Keratinocyte (primary cell): Measurements from ENCODE around the gene ADRB2.

ENCODE experiments used
- CTCF ChIP-seq, 3 experiments: IDR thresholded peaks in 1 of 3; conservative IDR thresholded peaks in 1 of 3; optimal IDR thresholded peaks in 1 of 3; 2 replicates in 2 of 3; 3 replicates in 1 of 3; pipeline versions ENCODE3 to v1.5.1; 2011; ENCODE audit warnings: low read length in 3 of 3, mild to moderate bottlenecking in 3 of 3, moderate library complexity in 2 of 3, control low read depth in 1 of 3, inconsistent platforms in 1 of 3; ENCODE audit not compliant: insufficient read depth in 2 of 3; ENCODE audit errors: extremely low read depth in 1 of 3
- EZH2 ChIP-seq: IDR thresholded peaks from one replicate; pipeline ENCODE4 v1.6.1; 2012; ENCODE audit warnings: inconsistent platforms, mild to moderate bottlenecking, low read length, moderate library complexity

GRCh38 chr5:148791696-148792095, 34.7 kb upstream of the ADRB2 start:
- no peak for TF ChIP-seq CTCF (optimal IDR thresholded peaks at IDR 0.05 in 1 of 3, IDR thresholded peaks at IDR 0.05 in 1 of 3, conservative IDR thresholded peaks at IDR 0.05 in 1 of 3; ENCODE audit: extremely low read depth in 1 of 3, insufficient read depth in 2 of 3, low read length in 3 of 3)
- TF ChIP-seq EZH2 = no peak
